Endothelial cell of umbilical vein (primary cell): ENCODE measurements around the gene LRRC27.
A peak's percentile ranks its signal among the peaks of the same experiment; 100 is the strongest.

ENCODE experiments used
- EZH2 ChIP-seq: IDR thresholded peaks from 2 replicates; pipeline ENCODE4 v1.6.1; 2012; ENCODE audit warnings: borderline replicate concordance, low read depth, mild to moderate bottlenecking, moderate library complexity, low read length, inconsistent platforms; ENCODE audit not compliant: severe bottlenecking
- GATA2 ChIP-seq: IDR thresholded peaks from 2 replicates; pipeline ENCODE4 v1.7.0; 2011; ENCODE audit warnings: low read depth, mild to moderate bottlenecking, moderate library complexity, mixed read lengths, low read length; ENCODE audit not compliant: insufficient read length, insufficient read depth
- JUN ChIP-seq: IDR thresholded peaks from 2 replicates; pipeline ENCODE4 v1.6.1; 2011; ENCODE audit warnings: borderline replicate concordance, low read depth; ENCODE audit not compliant: insufficient read length, insufficient read depth
- MYC ChIP-seq: IDR thresholded peaks from one replicate; pipeline ENCODE4 v1.6.1; 2011; ENCODE audit warnings: mild to moderate bottlenecking, low read depth, low read length
- POLR2A ChIP-seq: IDR thresholded peaks from 2 replicates; pipeline ENCODE4 v1.6.1; 2012; ENCODE audit warnings: low read depth, mild to moderate bottlenecking, control low read depth, low read length
- POLR2AphosphoS5 ChIP-seq: IDR thresholded peaks from 2 replicates; pipeline ENCODE4 v1.6.1; 2012; ENCODE audit warnings: low read depth, mild to moderate bottlenecking, control low read depth, low read length, moderate library complexity; ENCODE audit not compliant: insufficient read depth
- TF ChIP-seq, protein P1 (sequence below), 2 donors: IDR thresholded peaks; 1 replicate in 1 of 2; 2 replicates in 1 of 2; pipeline ENCODE4 v1.5.1; 2011; ENCODE audit warnings: low read length in 2 of 2, mild to moderate bottlenecking in 2 of 2, moderate library complexity in 2 of 2, control low read depth in 1 of 2, inconsistent platforms in 1 of 2, low read depth in 1 of 2; ENCODE audit not compliant: insufficient read depth in 1 of 2; ENCODE audit errors: extremely low read depth in 1 of 2
- TF ChIP-seq, protein P2 (sequence below): IDR thresholded peaks from 2 replicates; pipeline ENCODE4 v1.6.1; 2011; ENCODE audit not compliant: insufficient read depth, insufficient read length

DNA sequence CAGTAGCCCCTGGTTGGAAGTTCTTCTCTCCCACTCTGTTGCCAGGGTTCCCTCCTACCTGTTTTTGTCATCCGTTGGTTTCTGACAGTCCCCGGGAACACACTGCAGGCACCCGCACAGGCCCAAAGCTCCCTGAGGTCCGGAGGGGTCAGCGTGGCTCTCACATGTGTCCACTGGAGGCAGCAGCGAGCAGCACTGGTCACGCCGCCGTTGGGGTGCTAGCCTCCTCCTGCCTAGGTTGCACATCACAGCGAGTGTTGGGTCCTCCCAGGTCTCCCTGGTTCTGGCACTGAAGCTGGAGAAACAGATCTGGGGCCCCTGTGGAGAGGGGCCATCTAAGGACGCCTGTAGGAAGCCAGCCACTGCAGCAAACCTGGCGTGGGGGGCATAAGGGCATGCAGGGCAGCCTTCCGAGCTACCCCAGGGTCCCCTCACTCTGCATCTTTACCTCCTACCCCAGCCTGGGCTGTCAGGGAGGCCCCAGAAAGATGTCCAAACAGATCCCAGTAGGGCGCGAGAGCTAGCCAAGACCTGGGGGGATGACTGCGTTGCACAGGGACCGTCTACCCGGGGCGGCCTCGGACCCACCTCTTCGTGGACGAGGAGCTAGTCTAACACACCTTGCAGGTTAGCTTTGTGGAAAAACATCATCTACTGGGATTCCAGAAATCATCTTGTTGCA lies 28.9 kb downstream of the LRRC27 start:
- TF ChIP-seq, protein P1, sequence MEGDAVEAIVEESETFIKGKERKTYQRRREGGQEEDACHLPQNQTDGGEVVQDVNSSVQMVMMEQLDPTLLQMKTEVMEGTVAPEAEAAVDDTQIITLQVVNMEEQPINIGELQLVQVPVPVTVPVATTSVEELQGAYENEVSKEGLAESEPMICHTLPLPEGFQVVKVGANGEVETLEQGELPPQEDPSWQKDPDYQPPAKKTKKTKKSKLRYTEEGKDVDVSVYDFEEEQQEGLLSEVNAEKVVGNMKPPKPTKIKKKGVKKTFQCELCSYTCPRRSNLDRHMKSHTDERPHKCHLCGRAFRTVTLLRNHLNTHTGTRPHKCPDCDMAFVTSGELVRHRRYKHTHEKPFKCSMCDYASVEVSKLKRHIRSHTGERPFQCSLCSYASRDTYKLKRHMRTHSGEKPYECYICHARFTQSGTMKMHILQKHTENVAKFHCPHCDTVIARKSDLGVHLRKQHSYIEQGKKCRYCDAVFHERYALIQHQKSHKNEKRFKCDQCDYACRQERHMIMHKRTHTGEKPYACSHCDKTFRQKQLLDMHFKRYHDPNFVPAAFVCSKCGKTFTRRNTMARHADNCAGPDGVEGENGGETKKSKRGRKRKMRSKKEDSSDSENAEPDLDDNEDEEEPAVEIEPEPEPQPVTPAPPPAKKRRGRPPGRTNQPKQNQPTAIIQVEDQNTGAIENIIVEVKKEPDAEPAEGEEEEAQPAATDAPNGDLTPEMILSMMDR (IDR thresholded peaks at IDR 0.05; ENCODE audit: extremely low read depth in 1 of 2, insufficient read depth in 1 of 2, low read depth in 1 of 2, low read length in 2 of 2): peak; percentile 56 to 68
- no peak for TF ChIP-seq EZH2
- no peak for TF ChIP-seq POLR2A
- TF ChIP-seq POLR2AphosphoS5: no peak
- TF ChIP-seq, protein P2, sequence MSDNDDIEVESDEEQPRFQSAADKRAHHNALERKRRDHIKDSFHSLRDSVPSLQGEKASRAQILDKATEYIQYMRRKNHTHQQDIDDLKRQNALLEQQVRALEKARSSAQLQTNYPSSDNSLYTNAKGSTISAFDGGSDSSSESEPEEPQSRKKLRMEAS: no peak
- TF ChIP-seq GATA2: no peak
- no peak for TF ChIP-seq MYC
- TF ChIP-seq JUN: no peak
